ENCODE results near the gene PAPOLB.

GRCh38 chr7:4894482-4894881, 32.7 kb upstream of the PAPOLB start:
- TF ChIP-seq POLR2A (IDR thresholded peaks at IDR 0.05; ENCODE audit: low read depth, low read length) (no peak), POLR2AphosphoS5 (IDR thresholded peaks at IDR 0.05; ENCODE audit: low read depth, low read length) (no peak), POU2F2 (IDR thresholded peaks at IDR 0.05; ENCODE audit: low read depth, low read length) (no peak)
